HAP-1 (cell line): ENCODE results near the gene NECAB3.

ENCODE experiments used
- DNase-seq, 2 experiments: peaks; one replicate each; pipeline ENCODE4 v3.0.0-alpha.2; 2016 to 2020; ENCODE audit warnings: low spot score in 2 of 2
- H3K27me3 ChIP-seq: fragments of 250-450 bp; sonication (Bioruptor Pico); 2 replicates; pipeline ENCODE4 v1.5.1; 2020; ENCODE audit warnings: low read depth, mild to moderate bottlenecking, moderate library complexity
- H3K36me3 ChIP-seq: fragments of 250-450 bp; sonication (Bioruptor Pico); replicated peaks from 2 replicates; pipeline ENCODE4 v1.5.1; 2020; ENCODE audit warnings: mild to moderate bottlenecking
- H3K4me1 ChIP-seq: fragments of 250-450 bp; sonication (Bioruptor Pico); 2 replicates; pipeline ENCODE4 v1.5.1; 2020; ENCODE audit warnings: mild to moderate bottlenecking
- H3K4me3 ChIP-seq: fragments of 250-450 bp; sonication (Bioruptor Pico); 2 replicates; pipeline ENCODE4 v1.5.1; 2020; ENCODE audit warnings: mild to moderate bottlenecking, moderate library complexity
- H3K9me3 ChIP-seq: fragments of 250-450 bp; sonication (Bioruptor Pico); 2 replicates; pipeline ENCODE4 v1.5.1; 2020; ENCODE audit warnings: mild to moderate bottlenecking, moderate library complexity
- in situ Hi-C: fragments of 300-500 bp; cut with MboI; formaldehyde crosslinking; loops from 3 replicates; pipeline ENCODE4 v1.14.3; 2020; ENCODE audit warnings: low sequenced_read_pairs, inconsistent platforms, mixed read lengths

NECAB3 gene

DNA sequence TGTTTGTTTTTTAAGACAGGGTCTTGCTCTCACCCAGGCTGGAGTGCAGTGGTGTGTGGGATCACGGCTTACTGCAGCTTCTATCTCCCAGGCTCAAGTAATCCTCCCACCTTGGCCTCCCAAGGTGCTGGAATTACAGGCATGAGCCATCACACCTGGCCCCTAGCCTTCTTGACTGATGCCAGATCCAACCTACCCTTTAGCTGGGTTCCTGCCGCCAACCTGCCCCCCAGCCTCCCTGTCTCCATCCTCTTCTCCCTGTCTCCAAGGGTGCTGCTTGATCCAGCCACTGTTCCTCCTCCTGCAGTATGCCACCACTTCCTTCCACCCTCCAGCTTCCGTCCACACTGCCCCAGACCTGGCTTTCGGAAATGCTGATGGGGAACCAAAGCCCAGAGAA lies 15.3 kb downstream of the NECAB3 start:
- DNase-seq, result no peak
- Histone ChIP-seq H3K4me1 (peaks cover 5% of the 10 kb centered on the region), H3K4me3 (no peak overlapping the region), H3K36me3 (peaks cover 22% of the 10 kb centered on the region), H3K9me3 (no peaks in the 10 kb centered on the region), H3K27me3 (no peaks in the 10 kb centered on the region)
- in situ Hi-C loops, result no loop called here

DNA sequence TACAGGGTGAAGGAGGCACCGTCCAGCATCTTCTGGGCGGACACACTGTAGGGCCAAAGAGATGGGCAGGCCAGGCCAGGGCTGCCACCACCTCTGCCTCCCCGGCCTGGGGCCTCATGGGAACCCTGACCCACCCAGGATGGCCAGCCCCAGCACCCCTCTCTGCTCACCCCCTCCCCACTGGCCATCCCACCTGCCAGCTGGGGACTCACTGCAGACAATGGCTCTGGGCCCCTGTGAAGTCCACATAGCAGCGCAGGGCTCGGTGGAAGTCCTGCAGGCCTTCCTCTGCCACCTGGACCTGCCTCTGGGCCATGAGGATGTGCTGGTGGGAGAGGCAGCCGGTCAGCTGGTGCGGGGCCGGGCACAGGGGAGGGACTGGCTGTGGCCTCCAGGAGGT lies 15.7 kb downstream of the NECAB3 start:
- in situ Hi-C loops, result no loop called here
- Histone ChIP-seq H3K27me3 (no peaks in the 10 kb centered on the region), H3K4me3 (no peak overlapping the region), H3K9me3 (no peaks in the 10 kb centered on the region), H3K36me3 (peaks cover 22% of the 10 kb centered on the region), H3K4me1 (peaks cover 4% of the 10 kb centered on the region)
- no peak for DNase-seq

DNA sequence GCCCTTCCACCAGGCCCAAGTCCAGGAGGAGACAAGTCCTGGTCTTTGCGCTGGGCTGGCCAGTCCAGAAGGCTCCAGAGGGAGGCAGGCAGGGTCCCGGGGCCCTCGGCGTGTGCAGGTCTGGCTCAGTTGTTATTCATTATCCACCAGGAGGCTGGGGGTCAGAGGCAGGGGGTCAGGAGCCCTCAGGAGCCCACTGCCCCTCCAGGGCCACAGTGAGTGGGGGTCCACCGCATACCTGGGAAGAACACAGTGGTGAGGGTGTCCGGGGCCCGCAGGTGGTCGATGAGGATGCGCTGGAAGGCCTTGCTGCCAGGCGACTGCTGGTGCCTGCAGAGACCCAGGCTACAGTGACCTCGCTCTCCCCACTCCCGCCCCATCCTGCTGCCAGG lies 16.5 kb downstream of the NECAB3 start:
- Histone ChIP-seq H3K36me3 (peaks cover 22% of the 10 kb centered on the region), H3K9me3 (no peaks in the 10 kb centered on the region), H3K4me3 (no peak overlapping the region), H3K4me1 (peaks cover under 1% of the 10 kb centered on the region; the same call in 1 of the 2 replicates), H3K27me3 (no peaks in the 10 kb centered on the region)
- in situ Hi-C loops, result no loop called here
- DNase-seq, result no peak

DNA sequence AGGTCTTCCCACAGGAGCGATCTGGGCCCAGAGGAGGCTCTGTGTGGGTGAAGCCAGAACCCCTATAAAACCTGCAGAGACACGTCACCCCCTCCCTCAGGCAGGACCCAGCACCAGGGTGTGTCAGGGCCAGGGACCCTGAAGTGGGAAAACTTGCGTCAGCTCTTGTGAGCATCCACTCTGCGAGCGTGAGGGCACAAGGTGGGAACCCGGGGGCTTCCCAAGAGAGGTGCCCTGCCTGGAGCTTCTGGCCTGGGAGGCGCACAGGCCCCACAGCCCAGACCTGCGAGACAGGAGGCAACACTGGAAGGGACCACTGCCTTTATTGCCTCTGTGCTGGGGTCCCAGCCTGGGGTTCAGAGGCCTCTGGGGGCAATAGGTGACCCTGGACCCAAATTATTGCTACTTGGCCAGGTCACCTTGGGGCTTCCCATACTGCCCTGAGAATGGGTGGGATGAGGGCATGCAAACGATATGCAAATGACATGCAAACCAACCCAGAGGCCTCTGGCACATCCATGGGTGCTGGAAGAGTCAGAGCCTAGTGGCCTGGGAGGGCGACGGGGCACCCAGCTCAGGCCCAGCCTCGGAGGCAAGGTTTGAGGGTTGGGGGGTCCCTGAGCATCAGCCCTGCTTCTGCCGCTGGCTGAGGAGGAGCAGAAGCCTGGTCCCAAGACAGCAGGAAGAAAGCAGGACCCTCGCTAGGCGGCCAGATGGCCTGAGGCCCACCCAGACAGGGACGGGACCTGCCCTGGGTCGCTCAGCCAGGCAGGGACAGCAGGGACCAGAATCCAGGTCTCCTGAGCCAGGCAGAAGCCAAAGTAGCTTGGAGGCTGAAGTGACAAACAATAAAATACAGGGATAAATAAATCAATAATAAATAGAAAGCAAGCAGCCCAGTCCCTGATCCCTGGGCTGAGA lies 17.2 kb downstream of the NECAB3 start:
- no peak for DNase-seq
- in situ Hi-C loops, result no loop called here
- Histone ChIP-seq H3K4me3 (no peak overlapping the region), H3K36me3 (peaks cover 22% of the 10 kb centered on the region), H3K4me1 (no peaks in the 10 kb centered on the region), H3K9me3 (no peaks in the 10 kb centered on the region), H3K27me3 (no peaks in the 10 kb centered on the region)

- H3K27me3 ChIP-seq, result no peaks in the 10 kb centered on the region
- H3K9me3 ChIP-seq, result no peaks in the 10 kb centered on the region
- no peak overlapping the region for H3K4me3 ChIP-seq
- DNase-seq, result no peak
- peaks cover 22% of the 10 kb centered on the region for H3K36me3 ChIP-seq
- in situ Hi-C loops, result no loop called here
- H3K4me1 ChIP-seq, result no peaks in the 10 kb centered on the region
These were observed 18.0 kb downstream of the NECAB3 start for GRCh38 chr20:33656010-33656782.

- H3K4me1 ChIP-seq, result no peaks in the 10 kb centered on the region
- no peak for DNase-seq
- in situ Hi-C loops, result no loop called here
- H3K27me3 ChIP-seq, result no peaks in the 10 kb centered on the region
- no peak overlapping the region for H3K4me3 ChIP-seq
- peaks cover 22% of the 10 kb centered on the region for H3K36me3 ChIP-seq
- H3K9me3 ChIP-seq, result no peaks in the 10 kb centered on the region
These were observed 19.1 kb downstream of the NECAB3 start for GRCh38 chr20:33655164-33655563.

GRCh38 chr20:33654680-33655161 lies 19.5 kb downstream of the NECAB3 start:
- H3K4me3 ChIP-seq, result no peak overlapping the region
- no peaks in the 10 kb centered on the region for H3K9me3 ChIP-seq
- no peak for DNase-seq
- H3K27me3 ChIP-seq, result no peaks in the 10 kb centered on the region
- H3K36me3 ChIP-seq, result peaks cover 18% of the 10 kb centered on the region
- H3K4me1 ChIP-seq, result no peaks in the 10 kb centered on the region
- in situ Hi-C loops, result loop anchor here (5.0 kb wide), 1 partner anchor 192 kb away; no protein-coding TSS in a partner anchor

GRCh38 chr20:33653900-33654596 lies 20.2 kb downstream of the NECAB3 start:
- Histone ChIP-seq H3K36me3 (peaks cover 13% of the 10 kb centered on the region), H3K4me3 (no peak overlapping the region), H3K27me3 (no peaks in the 10 kb centered on the region), H3K9me3 (no peaks in the 10 kb centered on the region), H3K4me1 (no peaks in the 10 kb centered on the region)
- in situ Hi-C loops, result loop anchor here (5.0 kb wide), 1 partner anchor 192 kb away; no protein-coding TSS in a partner anchor
- DNase-seq, result no peak

DNA sequence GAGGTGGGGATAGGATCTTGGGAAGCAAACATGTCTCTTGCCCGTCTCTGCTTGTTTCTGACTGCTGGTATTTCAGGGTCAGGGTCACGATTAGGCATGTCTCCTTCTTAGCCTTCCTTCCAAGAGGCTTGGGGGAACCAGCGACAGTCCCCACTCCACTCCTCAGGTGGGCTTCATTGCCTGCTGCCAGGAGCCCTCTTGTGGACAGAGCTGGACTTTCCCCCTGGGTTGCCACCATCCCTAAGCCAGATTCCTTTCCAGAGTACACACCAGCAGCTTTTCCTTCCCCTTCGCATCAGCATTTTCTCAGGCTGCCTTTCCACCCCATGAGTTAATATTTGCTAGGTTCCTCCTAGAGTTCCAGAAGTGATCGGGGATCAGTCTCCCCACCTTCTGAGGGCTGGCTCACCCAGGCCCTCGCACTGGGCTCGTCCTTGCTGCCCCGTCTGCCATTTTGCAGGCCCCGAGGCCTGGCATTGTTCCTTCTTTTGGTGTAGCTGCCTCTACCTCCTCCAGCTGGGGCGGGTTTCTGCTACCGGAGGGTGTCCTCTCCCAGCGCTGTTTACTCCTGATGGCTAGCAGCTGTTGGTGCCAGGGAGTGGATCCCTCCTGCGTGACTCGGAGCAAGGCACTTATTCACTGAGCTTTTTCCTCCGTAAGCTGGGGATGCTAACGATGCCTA lies 20.9 kb downstream of the NECAB3 start:
- in situ Hi-C loops, result loop anchor here (5.0 kb wide), 1 partner anchor 191 kb away; no protein-coding TSS in a partner anchor
- H3K4me3 ChIP-seq, result no peak overlapping the region
- no peaks in the 10 kb centered on the region for H3K27me3 ChIP-seq
- peaks cover 10% of the 10 kb centered on the region for H3K36me3 ChIP-seq
- H3K9me3 ChIP-seq, result no peaks in the 10 kb centered on the region
- H3K4me1 ChIP-seq, result no peaks in the 10 kb centered on the region
- DNase-seq, result peak; percentile 58 to 84

DNA sequence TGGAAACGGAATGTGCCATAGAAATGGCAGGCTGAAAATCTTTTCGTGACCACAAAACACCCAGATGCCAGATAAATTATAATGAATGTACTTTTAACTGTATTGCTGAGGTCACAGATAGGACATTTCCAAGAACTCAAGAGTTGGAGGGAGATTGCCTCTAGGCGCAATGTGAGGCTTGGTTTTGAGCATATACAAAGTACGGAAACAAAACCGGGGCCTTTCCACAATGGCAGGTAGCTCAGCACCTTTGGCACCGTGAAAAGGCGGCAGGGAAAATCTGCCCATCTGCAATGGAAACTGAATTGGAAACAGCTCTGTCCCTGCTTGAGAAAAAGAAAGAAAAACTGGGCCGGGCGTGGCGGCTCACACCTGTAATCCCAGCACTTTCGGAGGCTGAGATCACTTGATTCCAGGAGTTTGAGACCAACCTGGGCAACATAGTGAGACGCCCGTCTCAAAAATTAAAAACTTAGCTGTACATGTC lies 22.6 kb downstream of the NECAB3 start:
- no peaks in the 10 kb centered on the region for H3K36me3 ChIP-seq
- in situ Hi-C loops, result loop anchor here (5.0 kb wide), 1 partner anchor 189 kb away; no protein-coding TSS in a partner anchor
- no peak for DNase-seq
- no peak overlapping the region for H3K4me3 ChIP-seq
- H3K9me3 ChIP-seq, result no peaks in the 10 kb centered on the region
- H3K27me3 ChIP-seq, result no peaks in the 10 kb centered on the region
- no peaks in the 10 kb centered on the region for H3K4me1 ChIP-seq

GRCh38 chr20:33650753-33651561 lies 23.3 kb downstream of the NECAB3 start:
- H3K4me3 ChIP-seq, result no peak overlapping the region

DNA sequence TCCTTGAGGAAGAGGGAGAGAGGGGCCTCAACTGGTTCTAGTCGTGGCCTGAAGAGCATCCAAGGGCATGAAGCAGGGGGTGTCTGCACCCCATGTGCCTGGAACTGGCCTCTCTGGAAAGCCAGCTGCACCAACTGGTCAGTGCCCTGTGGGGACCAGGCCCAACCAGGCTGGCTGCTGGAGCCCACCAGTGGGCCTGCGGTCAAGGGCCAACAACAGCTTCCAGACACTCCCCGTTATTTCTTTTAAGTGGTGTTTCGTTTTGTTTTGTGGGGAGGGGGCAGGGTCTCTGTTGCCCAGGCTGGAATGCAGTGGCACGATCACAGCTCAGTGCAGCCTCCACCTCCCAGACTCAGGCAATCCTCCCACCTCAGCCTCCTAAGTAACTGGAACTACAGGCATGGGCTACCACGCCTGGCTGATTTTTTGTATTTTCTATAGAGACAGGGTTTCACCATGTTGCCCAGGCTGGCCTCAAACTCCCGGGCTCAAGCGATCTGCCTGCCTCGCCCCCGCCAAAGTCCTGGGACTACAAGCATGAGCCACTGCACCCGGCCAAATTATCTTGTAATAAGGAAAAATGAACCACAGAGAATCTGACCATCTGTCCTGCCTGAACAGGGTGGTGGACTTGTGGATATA lies 24.0 kb downstream of the NECAB3 start:
- H3K9me3 ChIP-seq, result no peaks in the 10 kb centered on the region
- no peaks in the 10 kb centered on the region for H3K4me1 ChIP-seq
- H3K36me3 ChIP-seq, result peaks cover 6% of the 10 kb centered on the region
- no peak overlapping the region for H3K4me3 ChIP-seq
- DNase-seq, result no peak
- in situ Hi-C loops, result loop anchor here (5.0 kb wide), 1 partner anchor 188 kb away; no protein-coding TSS in a partner anchor
- H3K27me3 ChIP-seq, result no peaks in the 10 kb centered on the region

More at GRCh38 chr20:33650753-33651561, 23.3 kb downstream of the NECAB3 start:
- Histone ChIP-seq H3K27me3 (no peaks in the 10 kb centered on the region), H3K9me3 (no peaks in the 10 kb centered on the region), H3K4me1 (no peaks in the 10 kb centered on the region), H3K36me3 (no peaks in the 10 kb centered on the region; the same call in 1 of the 2 replicates)
- DNase-seq, result no peak
- in situ Hi-C loops, result loop anchor here (5.0 kb wide), 1 partner anchor 189 kb away; no protein-coding TSS in a partner anchor
